Measurements from ENCODE around the gene FNDC3A. TPM values are rescaled to one million over a fixed set of nuclear protein-coding genes. Genes with fewer than 3 reads are reported as not detected.

Gene FNDC3A
- total RNA-seq, 2 experiments from 2014 or later, result 25.7 to 26.6 TPM

DNA sequence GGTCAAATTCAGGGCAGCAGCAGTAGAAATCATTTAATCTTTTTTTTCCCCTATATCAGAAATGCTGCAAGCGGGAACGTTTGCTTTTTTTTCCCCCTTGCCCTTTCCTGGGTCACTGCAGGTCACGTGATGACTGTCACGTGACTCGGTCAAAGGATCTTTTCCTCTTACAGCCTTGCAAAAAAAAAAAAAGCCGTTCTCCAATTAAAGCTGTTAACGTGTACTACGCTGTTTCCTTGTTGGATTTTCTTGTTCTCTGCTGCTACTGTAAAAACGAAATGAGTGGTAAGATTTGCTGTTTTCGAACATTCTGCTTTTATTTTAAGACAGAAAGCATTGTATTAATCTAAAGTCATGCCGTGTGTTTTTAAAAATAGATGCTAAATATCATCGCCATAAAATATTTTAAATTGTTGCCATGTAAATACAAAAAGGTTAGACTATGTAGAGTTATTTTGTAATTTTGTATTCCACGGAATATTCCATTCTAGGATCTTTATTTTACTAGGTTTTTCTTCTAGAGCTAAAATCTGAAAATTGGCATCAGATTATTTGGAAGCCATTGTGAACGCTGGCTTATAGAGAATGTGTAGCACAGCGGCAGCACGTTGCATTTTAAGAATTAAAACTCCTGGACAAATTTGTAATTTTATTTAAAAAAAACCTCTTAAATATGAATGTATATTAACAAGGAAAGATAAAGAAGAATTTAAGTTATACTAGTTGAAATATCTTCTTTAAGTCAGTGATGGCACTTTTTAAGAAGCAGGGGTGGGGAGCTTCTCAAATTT lies 134.6 kb downstream of the FNDC3A start:
- H3K4me1 Mint-ChIP-seq (ENCODE audit: low read depth), result peaks cover 27% of the 10 kb centered on the region
- H3K9me3 Mint-ChIP-seq, result no peaks in the 10 kb centered on the region
- no peak for TF ChIP-seq CTCF (IDR thresholded peaks at IDR 0.05)
- DNase-seq (peak; percentile 90), ATAC-seq (peak; percentile 72)
- H3K4me3 Mint-ChIP-seq, result peak overlapping the region; percentile 88
- POLR2A ChIA-PET, result interaction anchor here (0.5 to 0.7 kb wide), 3 partner anchors 18 to 332 kb away, joined by 3 read pairs; no protein-coding TSS in a partner anchor
- peaks cover 10% of the 10 kb centered on the region for H3K36me3 Mint-ChIP-seq (ENCODE audit: low read depth)
- H3K27ac Mint-ChIP-seq, result peak overlapping the region; percentile 94
- intact Hi-C loops (cut with micrococcal nuclease), result loop anchor here (5.0 kb wide), 1 partner anchor 133 kb away; the partner anchor contains the start of gene FNDC3A
- CTCF ChIA-PET, result interaction anchor here (0.9 to 2.5 kb wide), 2 partner anchors 11 to 15 kb away, joined by 4 to 10 read pairs; no protein-coding TSS in a partner anchor
- no peaks in the 10 kb centered on the region for H3K27me3 Mint-ChIP-seq

DNA sequence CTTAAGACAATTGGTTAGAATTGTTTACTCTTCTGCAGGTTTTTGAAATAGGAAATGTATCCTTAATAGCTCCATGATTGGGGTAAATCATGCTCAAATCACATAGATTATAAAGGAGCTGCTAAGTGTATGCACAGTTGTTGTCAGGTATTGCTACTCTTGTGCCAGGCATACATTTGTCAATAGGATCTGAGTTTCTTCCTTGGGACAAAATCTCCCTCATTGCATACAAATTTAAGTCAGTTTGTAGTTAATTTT lies 135.1 kb downstream of the FNDC3A start:
- POLR2A ChIA-PET, result interaction anchor here (0.7 kb wide), 1 partner anchor 252 kb away, joined by 3 read pairs; no protein-coding TSS in a partner anchor
- no peaks in the 10 kb centered on the region for H3K9me3 Mint-ChIP-seq
- H3K36me3 Mint-ChIP-seq (ENCODE audit: low read depth), result peaks cover 15% of the 10 kb centered on the region
- CTCF ChIA-PET, result interaction anchor here (0.9 to 2.5 kb wide), 2 partner anchors 11 to 14 kb away, joined by 4 to 10 read pairs; no protein-coding TSS in a partner anchor
- peak overlapping the region; percentile 88 for H3K4me3 Mint-ChIP-seq
- intact Hi-C loops (cut with micrococcal nuclease), result loop anchor here (5.0 kb wide), 1 partner anchor 134 kb away; the partner anchor contains the start of gene FNDC3A
- peaks cover 32% of the 10 kb centered on the region for H3K4me1 Mint-ChIP-seq (ENCODE audit: low read depth)
- TF ChIP-seq CTCF (IDR thresholded peaks at IDR 0.05), result no peak
- H3K27ac Mint-ChIP-seq, result peak overlapping the region; percentile 84
- ATAC-seq (no peak), DNase-seq (no peak)
- no peaks in the 10 kb centered on the region for H3K27me3 Mint-ChIP-seq

- no peaks in the 10 kb centered on the region for H3K27me3 Mint-ChIP-seq
- intact Hi-C loops (cut with micrococcal nuclease), result loop anchor here (5.0 kb wide), 1 partner anchor 136 kb away; the partner anchor contains the start of gene FNDC3A
- H3K4me1 Mint-ChIP-seq (ENCODE audit: low read depth), result peaks cover 33% of the 10 kb centered on the region
- H3K27ac Mint-ChIP-seq, result peak overlapping the region; percentile 86
- no peak for TF ChIP-seq CTCF (IDR thresholded peaks at IDR 0.05)
- no peaks in the 10 kb centered on the region for H3K9me3 Mint-ChIP-seq
- ChIA-PET CTCF (interaction anchor here (0.7 to 1.5 kb wide), 2 partner anchors 79 to 234 kb away, joined by 3 read pairs; no protein-coding TSS in a partner anchor), POLR2A (interaction anchor here (0.7 kb wide), 1 partner anchor 342 kb away, joined by 3 read pairs; no protein-coding TSS in a partner anchor)
- DNase-seq (no peak), ATAC-seq (peak; percentile 5)
- peaks cover 32% of the 10 kb centered on the region for H3K36me3 Mint-ChIP-seq (ENCODE audit: low read depth)
- H3K4me3 Mint-ChIP-seq, result peak overlapping the region; percentile 72
Measured at GRCh38 chr13:49112782-49113525, 137.2 kb downstream of the FNDC3A start.

DNA sequence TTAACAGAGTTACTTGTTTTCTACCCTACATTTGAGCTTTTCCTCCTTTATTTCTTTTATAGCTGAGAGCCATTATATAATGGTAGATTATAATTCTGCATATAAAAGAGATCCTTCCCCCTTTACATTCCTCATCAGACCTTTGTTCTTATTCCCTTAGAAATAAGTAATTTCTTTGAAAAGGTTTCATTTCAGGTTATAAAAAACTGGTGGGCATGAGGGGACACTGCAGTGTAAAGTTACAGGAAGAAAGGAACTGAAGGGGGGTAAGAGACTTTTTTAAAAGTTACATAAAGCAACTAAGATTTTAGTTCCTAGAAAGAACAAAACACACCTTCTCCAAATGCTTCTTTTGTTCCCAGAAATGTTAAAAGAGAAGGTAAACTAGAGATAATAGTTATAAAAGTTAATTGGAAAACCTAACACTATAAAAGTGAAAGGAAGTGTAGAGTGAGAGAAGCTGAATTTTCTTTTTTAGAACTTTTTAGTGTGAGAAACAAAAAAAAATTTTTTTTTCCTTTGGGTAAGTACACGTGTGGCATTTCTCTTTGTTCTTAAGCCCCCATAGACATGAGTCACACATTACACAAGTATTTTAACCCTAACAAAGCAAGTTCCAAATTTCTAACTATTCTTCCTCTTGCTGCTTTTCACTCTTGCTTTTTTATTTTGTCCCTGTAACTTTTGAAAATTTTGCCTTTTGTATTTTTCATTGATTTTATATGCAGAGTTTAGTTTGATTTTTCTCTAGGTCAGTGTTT lies 138.0 kb downstream of the FNDC3A start:
- peaks cover 37% of the 10 kb centered on the region for H3K36me3 Mint-ChIP-seq (ENCODE audit: low read depth)
- H3K27me3 Mint-ChIP-seq, result no peaks in the 10 kb centered on the region
- DNase-seq (no peak), ATAC-seq (peak; percentile 70)
- intact Hi-C loops (cut with micrococcal nuclease), result loop anchor here (5.0 kb wide), 1 partner anchor 136 kb away; the partner anchor contains the start of gene FNDC3A
- H3K4me1 Mint-ChIP-seq (ENCODE audit: low read depth), result peaks cover 33% of the 10 kb centered on the region
- CTCF ChIA-PET, result no interaction called here
- H3K9me3 Mint-ChIP-seq, result no peaks in the 10 kb centered on the region
- no peak for TF ChIP-seq CTCF (IDR thresholded peaks at IDR 0.05)
- POLR2A ChIA-PET, result no interaction called here
- H3K27ac Mint-ChIP-seq, result peak overlapping the region; percentile 86
- peak overlapping the region; percentile 72 for H3K4me3 Mint-ChIP-seq

Data from activated CD8-positive, alpha-beta T cell treated with anti-CD3 and anti-CD28 coated beads for 36 hours (primary cell).